Testis (tissue), 3 donors: ENCODE results near the gene ITPRIPL1. TPM values are rescaled to one million over a fixed set of nuclear protein-coding genes. Genes with fewer than 3 reads are reported as not detected.

Source experiments
- DNase-seq: peaks from one replicate; pipeline ENCODE4 v3.0.0-alpha.2; 2019
- H3K27ac ChIP-seq, 2 donors: fragments of 200-600 bp; sonication (generic); one replicate each; pipeline ENCODE4 v1.5.1; 2019
- H3K27me3 ChIP-seq: fragments of 200-600 bp; sonication (generic); one replicate; pipeline ENCODE4 v1.5.1; 2019
- H3K36me3 ChIP-seq: fragments of 200-600 bp; sonication (generic); one replicate; pipeline ENCODE4 v1.5.1; 2017; ENCODE audit warnings: low read depth; ENCODE audit errors: missing control alignments
- H3K4me1 ChIP-seq: fragments of 200-600 bp; sonication (generic); one replicate; pipeline ENCODE4 v1.5.1; 2019
- H3K4me3 ChIP-seq, 2 donors: fragments of 200-600 bp; sonication (generic); one replicate each; pipeline ENCODE4 v1.5.1; 2017 to 2019
- H3K9me3 ChIP-seq: fragments of 200-600 bp; sonication (generic); one replicate; pipeline ENCODE4 v1.5.1; 2017
- CTCF ChIP-seq, 3 experiments: fragments of 450-650 bp in 2 of 3; fragments of 200-600 bp in 1 of 3; sonication (generic) in 1 of 3; IDR thresholded peaks; one replicate each; pipeline ENCODE4 v1.5.1; 2016 to 2019; ENCODE audit warnings: antibody characterized with exemption in 3 of 3, mild to moderate bottlenecking in 2 of 3, moderate library complexity in 1 of 3
- POLR2A ChIP-seq: fragments of 450-650 bp; IDR thresholded peaks from one replicate; pipeline ENCODE4 v1.6.1; 2017; ENCODE audit warnings: antibody characterized with exemption, mild to moderate bottlenecking, moderate library complexity
- WGBS, 2 donors: methylation state at CpG; one replicate each; pipeline ENCODE4 v1.1.5; 2018; 5-methylcytosine and 5-hydroxymethylcytosine counted together
- intact Hi-C: fragments of 100-400 bp; cut with DNase I; formaldehyde crosslinking; loops from one replicate; pipeline ENCODE4 v1.15.1; 2023; ENCODE audit warnings: low total_unique reads
- polyA plus RNA-seq: library from polyadenylated mRNA; stranded (reverse); fragments of 350-450 nt; fragmentation: Illumina TruSeq; extraction: RNeasy Lipid Tissue Mini Kit (QIAGEN cat#74804); gene quantifications from one replicate; pipeline ENCODE4 v1.2.3, GENCODE V29; 2014; ENCODE audit warnings: low read depth, low replicate concordance; ENCODE audit not compliant: insufficient read depth
- total RNA-seq, 2 donors: library from RNA; depleted of rRNA; stranded (reverse); fragments of >200 nt; gene quantifications; one replicate each; pipeline ENCODE4 v1.2.3, GENCODE V29; 2016

Gene ITPRIPL1
- total and polyA plus RNA-seq, 3 donors from 2014 or later, result 14.0 to 57.9 (median 32.0) TPM

- DNase-seq, result peak; percentile 43
- Histone ChIP-seq H3K36me3 (no peaks in the 10 kb centered on the region), H3K27me3 (no peaks in the 10 kb centered on the region), H3K4me1 (peaks cover 12% of the 10 kb centered on the region), H3K9me3 (no peaks in the 10 kb centered on the region), H3K27ac (peak overlapping the region in 1 of 2 donors; percentile 33), H3K4me3 (peak overlapping the region; percentile 47 to 68)
- 3 to 5% methylated on average over 34 to 41 of the region's 41 CpGs for WGBS, 2 donors
- intact Hi-C loops, result no loop called here
- TF ChIP-seq CTCF (IDR thresholded peaks at IDR 0.05) (no peak), POLR2A (no peak)
Observed at GRCh38 chr2:96320728-96321622, 4.1 kb upstream of the ITPRIPL1 start.

DNA sequence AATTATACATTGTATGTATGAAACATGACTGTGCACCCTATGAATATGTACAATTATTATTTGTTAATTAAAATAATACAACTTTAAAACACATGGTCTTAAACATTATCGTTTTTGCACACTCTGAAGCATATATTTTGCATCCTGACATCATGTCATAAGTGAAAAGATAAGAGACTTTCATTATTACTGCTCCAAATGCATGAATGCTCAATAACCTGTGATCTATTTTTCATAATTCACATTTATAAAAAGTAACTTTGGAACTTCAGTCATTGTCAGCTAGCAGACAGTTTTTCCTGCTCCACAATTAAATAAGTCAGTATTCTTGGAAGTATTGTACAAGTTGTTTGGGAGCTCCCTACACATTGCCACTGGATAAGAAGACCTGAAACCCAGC, 1.3 kb upstream of the ITPRIPL1 start:
- H3K27me3 ChIP-seq, result no peaks in the 10 kb centered on the region

DNA sequence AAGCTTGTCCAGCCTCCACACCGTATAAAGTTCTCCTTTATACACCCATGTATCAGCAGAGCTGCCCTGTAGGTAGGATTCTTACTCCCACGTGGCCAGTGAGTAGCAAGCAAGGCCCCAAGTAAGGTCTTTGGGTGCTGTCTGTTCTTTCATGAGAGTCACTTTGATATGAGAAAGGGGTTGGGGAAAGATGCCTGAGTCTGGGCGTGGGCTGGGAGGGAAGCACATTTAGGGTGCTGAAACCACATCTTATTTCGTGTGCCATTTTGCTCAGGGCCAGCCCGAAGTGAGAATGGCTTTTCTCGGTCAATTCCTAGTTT, 436 bp upstream of the ITPRIPL1 start:
- peaks cover 16% of the 10 kb centered on the region for H3K4me1 ChIP-seq
- TF ChIP-seq POLR2A, result no peak
- no peak for TF ChIP-seq CTCF (IDR thresholded peaks at IDR 0.05)
- H3K4me3 ChIP-seq, result peak overlapping the region; percentile 51 to 54
- H3K27me3 ChIP-seq, result no peaks in the 10 kb centered on the region
- no peaks in the 10 kb centered on the region for H3K36me3 ChIP-seq
- DNase-seq, result no peak
- no peaks in the 10 kb centered on the region for H3K9me3 ChIP-seq
- intact Hi-C loops, result no loop called here
- H3K27ac ChIP-seq, result no peak overlapping the region
- 38 to 39% methylated on average over 5 to 6 of the region's 6 CpGs for WGBS, 2 donors

More for the DNA sequence above, 1.3 kb upstream of the ITPRIPL1 start:
- H3K27ac ChIP-seq, result no peak overlapping the region
- no peaks in the 10 kb centered on the region for H3K9me3 ChIP-seq
- no peaks in the 10 kb centered on the region for H3K36me3 ChIP-seq
- TF ChIP-seq CTCF (IDR thresholded peaks at IDR 0.05) (no peak), POLR2A (no peak)
- intact Hi-C loops, result no loop called here
- DNase-seq, result no peak
- peaks cover 12% of the 10 kb centered on the region for H3K4me1 ChIP-seq
- 82 to 92% methylated on average over 1 of the region's 1 CpG for WGBS, 2 donors
- H3K4me3 ChIP-seq, result no peak overlapping the region

DNA sequence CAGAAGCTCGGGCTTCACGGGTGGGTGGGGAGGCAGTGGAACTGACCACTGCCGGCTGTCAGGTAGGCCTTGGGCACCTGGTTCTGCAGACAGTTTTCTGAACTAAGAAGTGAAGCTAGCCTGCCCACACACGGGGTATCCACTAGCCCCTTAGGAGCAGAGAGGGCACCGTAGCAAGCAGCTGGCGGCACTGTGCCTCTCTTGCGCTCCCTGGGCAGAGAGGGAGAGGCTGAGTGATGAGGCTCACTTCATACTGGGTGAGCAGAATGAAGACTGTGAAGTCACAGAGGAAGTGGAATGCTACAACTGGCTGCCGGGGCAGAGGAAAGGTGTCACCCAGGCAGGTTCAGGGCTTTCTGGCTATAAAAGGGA, 753 bp downstream of the ITPRIPL1 start:
- H3K4me3 ChIP-seq, result peak overlapping the region; percentile 51 to 54
- peaks cover 16% of the 10 kb centered on the region for H3K4me1 ChIP-seq
- no peak for DNase-seq
- H3K36me3 ChIP-seq, result no peaks in the 10 kb centered on the region
- intact Hi-C loops, result no loop called here
- 29 to 40% methylated on average over 8 of the region's 8 CpGs for WGBS, 2 donors
- no peaks in the 10 kb centered on the region for H3K27me3 ChIP-seq
- no peaks in the 10 kb centered on the region for H3K9me3 ChIP-seq
- TF ChIP-seq POLR2A, result no peak
- TF ChIP-seq CTCF (IDR thresholded peaks at IDR 0.05), result no peak
- H3K27ac ChIP-seq, result no peak overlapping the region

DNA sequence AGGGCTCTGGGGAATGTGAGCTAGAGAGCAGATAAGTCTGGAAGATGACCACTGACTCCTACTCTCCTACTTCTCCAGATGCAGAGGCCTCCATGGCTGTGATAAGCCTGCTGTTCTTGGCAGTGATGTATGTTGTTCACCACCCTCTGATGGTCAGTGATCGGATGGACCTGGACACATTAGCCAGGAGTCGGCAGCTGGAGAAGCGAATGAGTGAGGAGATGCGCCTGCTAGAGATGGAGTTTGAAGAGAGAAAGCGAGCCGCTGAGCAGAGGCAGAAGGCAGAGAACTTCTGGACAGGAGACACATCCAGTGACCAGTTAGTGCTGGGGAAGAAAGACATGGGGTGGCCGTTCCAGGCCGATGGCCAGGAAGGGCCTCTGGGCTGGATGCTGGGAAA, 1.4 kb downstream of the ITPRIPL1 start:
- Histone ChIP-seq H3K36me3 (no peaks in the 10 kb centered on the region), H3K4me1 (peaks cover 10% of the 10 kb centered on the region), H3K4me3 (no peak overlapping the region), H3K27me3 (no peaks in the 10 kb centered on the region), H3K27ac (no peak overlapping the region), H3K9me3 (no peaks in the 10 kb centered on the region)
- WGBS, 2 donors, result 87 to 95% methylated on average over 8 of the region's 8 CpGs
- intact Hi-C loops, result no loop called here
- TF ChIP-seq CTCF (IDR thresholded peaks at IDR 0.05) (no peak), POLR2A (no peak)
- no peak for DNase-seq
